HFF-Myc (cell line): ENCODE data around the gene GALNT9.
"Not testable (repeated sequence)": the region's sequence is repeated elsewhere in the genome, so short reads cannot be mapped to it uniquely, and the experiment has no call there.

Source experiments
- DNase-seq: peaks from one replicate; pipeline ENCODE4 v3.0.0-alpha.2; 2011; ENCODE audit warnings: low read depth; ENCODE audit errors: extremely low read depth
- H3K4me3 ChIP-seq: replicated peaks from 2 replicates; pipeline ENCODE4 v1.5.1; 2011; ENCODE audit warnings: low read depth, mild to moderate bottlenecking, control low read depth, low read length
- CTCF ChIP-seq: IDR thresholded peaks from 2 replicates; pipeline ENCODE4 v1.5.1; 2012; ENCODE audit warnings: mild to moderate bottlenecking, low read depth, low read length, control low read depth; ENCODE audit errors: missing control alignments

The GALNT9 gene

GRCh38 chr12:132199526-132200319, 129.7 kb downstream of the GALNT9 start:
- TF ChIP-seq CTCF, result no peak
- no peak overlapping the region for H3K4me3 ChIP-seq
- no peak for DNase-seq

GRCh38 chr12:132199101-132199500, 130.3 kb downstream of the GALNT9 start:
- no peak overlapping the region for H3K4me3 ChIP-seq
- no peak for DNase-seq
- TF ChIP-seq CTCF, result no peak

GRCh38 chr12:132197581-132198354, 131.6 kb downstream of the GALNT9 start:
- no peak for TF ChIP-seq CTCF
- DNase-seq, result no peak
- H3K4me3 ChIP-seq, result no peak overlapping the region

- DNase-seq, result no peak
- H3K4me3 ChIP-seq, result no peak overlapping the region
- no peak for TF ChIP-seq CTCF
These were observed 132.5 kb downstream of the GALNT9 start for GRCh38 chr12:132196873-132197390.

- peak; percentile 35 for DNase-seq
- no peak overlapping the region for H3K4me3 ChIP-seq
- TF ChIP-seq CTCF, result no peak
These were observed 133.1 kb downstream of the GALNT9 start for GRCh38 chr12:132196038-132196872.

- DNase-seq, result not testable (repeated sequence)
These were observed 134.1 kb downstream of the GALNT9 start for GRCh38 chr12:132195242-132195641.

More at GRCh38 chr12:132195242-132195641, 134.1 kb downstream of the GALNT9 start:
- not testable (repeated sequence) for H3K4me3 ChIP-seq
